Measurements from ENCODE around the gene CFAP46. TPM values are rescaled to one million over a fixed set of nuclear protein-coding genes. Genes with fewer than 3 reads are reported as not detected.

Gene CFAP46
- polyA plus RNA-seq, 3 donors = 0.07 TPM; not detected in 2

GRCh38 chr10:132922872-132923271 lies 19.5 kb downstream of the CFAP46 start:
- H3K4me3 Mint-ChIP-seq = no peak overlapping the region
- Histone ChIP-seq H3K4me3 (replicated peaks in 1 of 3; ENCODE audit: low read depth in 2 of 3, low read length in 3 of 3) (no peak overlapping the region), H3K36me3 (replicated peaks in 1 of 2; ENCODE audit: control insufficient read depth in 1 of 2, insufficient read depth in 2 of 2, low read length in 2 of 2) (no peaks in the 10 kb centered on the region), H3K27ac (ENCODE audit: low read depth in 1 of 2, low read length in 2 of 2) (no peak overlapping the region), H3K4me2 (replicated peaks; ENCODE audit: extremely low read depth, low read length, poor library complexity, severe bottlenecking) (no peak overlapping the region), H3K9me3 (replicated peaks in 1 of 2; ENCODE audit: control insufficient read depth in 1 of 2, insufficient read depth in 1 of 2, low read length in 2 of 2) (no peaks in the 10 kb centered on the region), H3K79me2 (ENCODE audit: insufficient read depth, low read length) (no peaks in the 10 kb centered on the region), H3K9ac (ENCODE audit: insufficient read depth, low read length, poor library complexity, severe bottlenecking) (no peak overlapping the region), H4K20me1 (ENCODE audit: insufficient read depth, low read length) (no peaks in the 10 kb centered on the region), H3K4me1 (ENCODE audit: control insufficient read depth in 1 of 2, insufficient read depth in 2 of 2, low read length in 2 of 2) (no peaks in the 10 kb centered on the region), H3K27me3 (ENCODE audit: control insufficient read depth in 2 of 2, insufficient read depth in 2 of 2, low read length in 2 of 2) (no peaks in the 10 kb centered on the region), H2AFZ (ENCODE audit: insufficient read depth, low read depth, low read length, poor library complexity, severe bottlenecking) (no peak overlapping the region)
- H3K36me3 Mint-ChIP-seq = no peaks in the 10 kb centered on the region
- no peak for TF ChIP-seq CTCF (IDR thresholded peaks at IDR 0.05)
- no peaks in the 10 kb centered on the region for H3K9me3 Mint-ChIP-seq
- intact Hi-C loops (cut with micrococcal nuclease) = no loop called here
- WGBS (ENCODE audit: insufficient coverage) = 31% methylated on average over 12 of the region's 17 CpGs
- H3K4me1 Mint-ChIP-seq = no peaks in the 10 kb centered on the region
- H3K27ac Mint-ChIP-seq = no peak overlapping the region
- no peak for DNase-seq
- peaks cover 0 to 4% (median 2%) of the 10 kb centered on the region in 3 donors for H3K27me3 Mint-ChIP-seq (ENCODE audit: low read depth in 3 of 3)

GRCh38 chr10:132921818-132922807 lies 20.3 kb downstream of the CFAP46 start:
- no peak for DNase-seq
- no peak for TF ChIP-seq CTCF (IDR thresholded peaks at IDR 0.05)

More at GRCh38 chr10:132921818-132922807, 20.3 kb downstream of the CFAP46 start:
- WGBS (ENCODE audit: insufficient coverage) = 94% methylated on average over 52 of the region's 52 CpGs
- Histone ChIP-seq H3K79me2 (ENCODE audit: insufficient read depth, low read length) (no peaks in the 10 kb centered on the region), H3K9ac (ENCODE audit: insufficient read depth, low read length, poor library complexity, severe bottlenecking) (no peak overlapping the region), H2AFZ (ENCODE audit: insufficient read depth, low read depth, low read length, poor library complexity, severe bottlenecking) (no peak overlapping the region), H3K4me2 (replicated peaks; ENCODE audit: extremely low read depth, low read length, poor library complexity, severe bottlenecking) (no peak overlapping the region), H3K4me1 (ENCODE audit: control insufficient read depth in 1 of 2, insufficient read depth in 2 of 2, low read length in 2 of 2) (no peaks in the 10 kb centered on the region), H4K20me1 (ENCODE audit: insufficient read depth, low read length) (no peaks in the 10 kb centered on the region), H3K9me3 (replicated peaks in 1 of 2; ENCODE audit: control insufficient read depth in 1 of 2, insufficient read depth in 1 of 2, low read length in 2 of 2) (no peaks in the 10 kb centered on the region), H3K27me3 (ENCODE audit: control insufficient read depth in 2 of 2, insufficient read depth in 2 of 2, low read length in 2 of 2) (no peaks in the 10 kb centered on the region), H3K4me3 (replicated peaks in 1 of 3; ENCODE audit: low read depth in 2 of 3, low read length in 3 of 3) (no peak overlapping the region), H3K36me3 (replicated peaks in 1 of 2; ENCODE audit: control insufficient read depth in 1 of 2, insufficient read depth in 2 of 2, low read length in 2 of 2) (no peaks in the 10 kb centered on the region), H3K27ac (ENCODE audit: low read depth in 1 of 2, low read length in 2 of 2) (no peak overlapping the region)
- no peaks in the 10 kb centered on the region for H3K9me3 Mint-ChIP-seq
- H3K27ac Mint-ChIP-seq = no peak overlapping the region
- no peak overlapping the region for H3K4me3 Mint-ChIP-seq
- intact Hi-C loops (cut with micrococcal nuclease) = no loop called here
- peaks cover 0 to 4% (median 2%) of the 10 kb centered on the region in 3 donors for H3K27me3 Mint-ChIP-seq (ENCODE audit: low read depth in 3 of 3)
- H3K4me1 Mint-ChIP-seq = no peaks in the 10 kb centered on the region
- H3K36me3 Mint-ChIP-seq = no peaks in the 10 kb centered on the region

Data from CD14-positive monocyte (primary cell).